HFF-Myc (cell line): ENCODE results near the gene DZANK1.

Experiments
- DNase-seq: peaks from one replicate; pipeline ENCODE4 v3.0.0-alpha.2; 2011; ENCODE audit warnings: low read depth; ENCODE audit errors: extremely low read depth
- H3K4me3 ChIP-seq: replicated peaks from 2 replicates; pipeline ENCODE4 v1.5.1; 2011; ENCODE audit warnings: low read depth, mild to moderate bottlenecking, control low read depth, low read length
- CTCF ChIP-seq: IDR thresholded peaks from 2 replicates; pipeline ENCODE4 v1.5.1; 2012; ENCODE audit warnings: mild to moderate bottlenecking, low read depth, low read length, control low read depth; ENCODE audit errors: missing control alignments

Gene DZANK1

GRCh38 chr20:18440403-18440802 is 26.4 kb downstream of the DZANK1 start:
- no peak for DNase-seq
- no peak overlapping the region for H3K4me3 ChIP-seq
- TF ChIP-seq CTCF, result no peak

- DNase-seq, result no peak
- no peak for TF ChIP-seq CTCF
- no peak overlapping the region for H3K4me3 ChIP-seq
These were observed 30.0 kb downstream of the DZANK1 start for GRCh38 chr20:18436847-18437246.

GRCh38 chr20:18431206-18431605 is 35.6 kb downstream of the DZANK1 start:
- no peak for TF ChIP-seq CTCF
- no peak overlapping the region for H3K4me3 ChIP-seq
- no peak for DNase-seq

- no peak for DNase-seq
- TF ChIP-seq CTCF, result no peak
- H3K4me3 ChIP-seq, result no peak overlapping the region
These were observed 36.5 kb downstream of the DZANK1 start for GRCh38 chr20:18430172-18430826.

GRCh38 chr20:18428490-18429173 is 38.2 kb downstream of the DZANK1 start:
- no peak for TF ChIP-seq CTCF
- peak; percentile 3 for DNase-seq
- no peak overlapping the region for H3K4me3 ChIP-seq

- TF ChIP-seq CTCF, result no peak
- DNase-seq, result no peak
- H3K4me3 ChIP-seq, result no peak overlapping the region
These were observed 39.6 kb downstream of the DZANK1 start for GRCh38 chr20:18427214-18427613.

GRCh38 chr20:18421608-18422007 is 45.2 kb downstream of the DZANK1 start:
- DNase-seq, result no peak
- no peak overlapping the region for H3K4me3 ChIP-seq
- TF ChIP-seq CTCF, result no peak
